AG09319 (cell line): ENCODE measurements around the gene PAQR6.

Experiments
- DNase-seq: peaks from one replicate; pipeline ENCODE4 v3.0.0-alpha.2; 2010; ENCODE audit warnings: low read depth; ENCODE audit errors: extremely low read depth
- CTCF ChIP-seq: IDR thresholded peaks from 2 replicates; pipeline ENCODE4 v1.5.1; 2011; ENCODE audit warnings: low read depth, mild to moderate bottlenecking, inconsistent platforms, low read length, moderate library complexity

PAQR6 gene

DNA sequence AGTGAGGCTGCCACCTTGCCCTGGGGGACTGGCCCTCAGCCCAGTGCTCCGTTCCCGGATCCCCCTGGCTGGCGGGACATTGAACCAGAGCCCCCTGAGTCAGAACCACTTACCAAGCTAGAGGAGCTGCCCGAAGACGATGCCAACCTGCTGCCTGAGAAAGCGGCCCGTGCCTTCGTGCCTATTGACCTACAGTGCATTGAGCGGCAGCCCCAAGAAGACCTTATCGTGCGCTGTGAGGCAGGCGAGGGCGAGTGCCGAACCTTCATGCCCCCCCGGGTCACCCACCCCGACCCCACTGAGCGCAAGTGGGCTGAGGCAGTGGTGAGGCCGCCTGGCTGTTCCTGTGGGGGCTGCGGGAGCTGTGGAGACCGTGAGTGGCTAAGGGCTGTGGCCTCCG, 37.6 kb upstream of the PAQR6 start:
- DNase-seq: no peak
- TF ChIP-seq CTCF: no peak

- TF ChIP-seq CTCF: no peak
- DNase-seq: no peak
Observed at GRCh38 chr1:156284757-156285156, 36.9 kb upstream of the PAQR6 start.

DNA sequence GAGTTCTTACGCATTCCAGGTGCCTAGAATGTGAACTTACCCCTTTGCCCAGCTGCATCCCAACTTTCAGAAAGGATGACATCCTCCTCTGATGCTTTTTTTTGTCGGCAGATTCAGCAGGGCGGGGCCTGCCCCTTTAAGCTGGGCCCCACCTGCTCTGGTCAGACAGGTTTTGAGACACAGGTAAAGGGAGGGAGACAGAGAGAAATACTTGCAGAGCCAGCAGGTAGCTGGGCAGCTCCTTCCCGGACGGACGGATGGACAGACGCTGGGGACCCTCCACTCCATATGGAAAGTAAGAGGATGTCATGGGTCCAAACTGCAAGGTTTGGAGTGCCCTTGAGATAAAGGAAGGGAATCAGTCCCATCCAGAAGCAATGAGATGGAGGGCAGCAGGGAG, 36.3 kb upstream of the PAQR6 start, which contains the start of gene TMEM79:
TSS of gene TMEM79 (plus strand) at position 214 of the 400 bp plus-strand sequence. CDS start 902 bp downstream, outside the sequence.
- TF ChIP-seq CTCF: no peak
- DNase-seq: no peak

DNA sequence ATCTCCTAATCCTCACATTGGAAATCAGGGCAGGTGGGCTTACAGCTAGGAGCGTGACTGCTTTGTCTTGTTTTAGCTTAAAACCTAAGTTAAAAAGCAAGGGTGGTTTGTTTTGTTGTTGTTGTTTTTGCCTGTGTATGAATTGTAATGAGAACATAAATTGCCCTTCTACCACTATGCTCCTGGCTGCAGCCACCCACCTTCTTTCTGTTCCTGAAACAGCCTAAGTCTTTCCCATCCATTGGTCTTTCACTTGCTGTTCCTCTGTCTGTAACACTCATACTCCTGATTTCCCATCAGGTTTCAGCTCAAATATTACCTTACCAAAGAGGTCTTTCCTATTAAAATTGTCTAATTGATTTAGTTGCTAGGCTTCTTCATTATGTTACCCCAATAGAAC, 35.7 kb upstream of the PAQR6 start:
- no peak for TF ChIP-seq CTCF
- no peak for DNase-seq

- DNase-seq: peak; percentile 97
- TF ChIP-seq CTCF: no peak
Observed at GRCh38 chr1:156282479-156283222, 34.8 kb upstream of the PAQR6 start, which contains the start of gene SMG5. Gene SMG5 (minus strand): TSS chr1:156282825. CDS start chr1:156282680, 145 bp downstream.

GRCh38 chr1:156281693-156282478, 34.0 kb upstream of the PAQR6 start:
- no peak for TF ChIP-seq CTCF
- DNase-seq: no peak

GRCh38 chr1:156281281-156281680, 33.4 kb upstream of the PAQR6 start:
- no peak for TF ChIP-seq CTCF
- no peak for DNase-seq
